B cell (primary cell): Measurements from ENCODE around the gene UBE2B.
"Not testable (repeated sequence)": the region's sequence is repeated elsewhere in the genome, so short reads cannot be mapped to it uniquely, and the experiment has no call there.

ENCODE experiments used
- EZH2 ChIP-seq: IDR thresholded peaks from 2 replicates; pipeline ENCODE4 v1.6.1; 2012; ENCODE audit warnings: borderline replicate concordance, low read depth, mild to moderate bottlenecking, moderate library complexity, low read length; ENCODE audit not compliant: insufficient read depth, poor library complexity, severe bottlenecking
- TF ChIP-seq, protein P1 (sequence below): fragments of 200-600 bp; IDR thresholded peaks from one replicate; pipeline ENCODE4 v1.8.0; 2022; ENCODE audit warnings: antibody characterized with exemption, mild to moderate bottlenecking

DNA sequence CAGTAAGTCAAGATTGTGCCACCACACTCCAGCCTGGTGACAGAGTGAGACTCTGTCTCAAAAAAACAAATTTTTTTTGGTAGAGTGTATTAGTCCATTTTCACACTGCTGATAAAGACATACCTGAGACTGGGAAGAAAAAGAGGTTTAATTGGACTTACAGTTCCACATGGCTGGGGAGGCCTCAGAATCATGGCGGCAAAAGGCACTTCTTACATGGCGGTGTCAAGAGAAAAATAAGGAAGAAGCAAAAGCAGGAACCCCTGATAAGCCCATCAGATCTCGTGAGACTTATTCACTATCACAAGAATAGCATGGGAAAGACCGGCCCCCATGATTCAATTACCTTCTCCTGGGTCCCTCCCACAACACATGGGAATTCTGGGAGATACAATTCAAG is 49.7 kb downstream of the UBE2B start:
- TF ChIP-seq, protein P1, sequence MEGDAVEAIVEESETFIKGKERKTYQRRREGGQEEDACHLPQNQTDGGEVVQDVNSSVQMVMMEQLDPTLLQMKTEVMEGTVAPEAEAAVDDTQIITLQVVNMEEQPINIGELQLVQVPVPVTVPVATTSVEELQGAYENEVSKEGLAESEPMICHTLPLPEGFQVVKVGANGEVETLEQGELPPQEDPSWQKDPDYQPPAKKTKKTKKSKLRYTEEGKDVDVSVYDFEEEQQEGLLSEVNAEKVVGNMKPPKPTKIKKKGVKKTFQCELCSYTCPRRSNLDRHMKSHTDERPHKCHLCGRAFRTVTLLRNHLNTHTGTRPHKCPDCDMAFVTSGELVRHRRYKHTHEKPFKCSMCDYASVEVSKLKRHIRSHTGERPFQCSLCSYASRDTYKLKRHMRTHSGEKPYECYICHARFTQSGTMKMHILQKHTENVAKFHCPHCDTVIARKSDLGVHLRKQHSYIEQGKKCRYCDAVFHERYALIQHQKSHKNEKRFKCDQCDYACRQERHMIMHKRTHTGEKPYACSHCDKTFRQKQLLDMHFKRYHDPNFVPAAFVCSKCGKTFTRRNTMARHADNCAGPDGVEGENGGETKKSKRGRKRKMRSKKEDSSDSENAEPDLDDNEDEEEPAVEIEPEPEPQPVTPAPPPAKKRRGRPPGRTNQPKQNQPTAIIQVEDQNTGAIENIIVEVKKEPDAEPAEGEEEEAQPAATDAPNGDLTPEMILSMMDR, result not testable (repeated sequence)
- TF ChIP-seq EZH2, result not testable (repeated sequence)
